LoVo (cell line): Measurements from ENCODE around the gene TECPR2.
"Not testable (repeated sequence)": the region's sequence is repeated elsewhere in the genome, so short reads cannot be mapped to it uniquely, and the experiment has no call there.

Source experiments
- DNase-seq: peaks from one replicate; pipeline ENCODE4 v3.0.0-alpha.2; 2016; ENCODE audit warnings: low spot score

TECPR2 gene

GRCh38 chr14:102528431-102529170, 165.9 kb downstream of the TECPR2 start:
- DNase-seq: no peak

GRCh38 chr14:102530828-102531478, 168.2 kb downstream of the TECPR2 start:
- no peak for DNase-seq

- DNase-seq: peak; percentile 57
These were observed 169.5 kb downstream of the TECPR2 start for GRCh38 chr14:102532204-102532658.

- no peak for DNase-seq
These were observed 175.3 kb downstream of the TECPR2 start for GRCh38 chr14:102537981-102538601.

GRCh38 chr14:102538602-102539543, 176.1 kb downstream of the TECPR2 start:
- DNase-seq: no peak

GRCh38 chr14:102539544-102540314, 177.0 kb downstream of the TECPR2 start:
- no peak for DNase-seq

GRCh38 chr14:102540315-102541028, 177.7 kb downstream of the TECPR2 start:
- no peak for DNase-seq

GRCh38 chr14:102541029-102541491, 178.3 kb downstream of the TECPR2 start:
- DNase-seq: not testable (repeated sequence)

GRCh38 chr14:102541771-102542170, 179.0 kb downstream of the TECPR2 start:
- no peak for DNase-seq

GRCh38 chr14:102544046-102544746, 181.5 kb downstream of the TECPR2 start:
- no peak for DNase-seq

GRCh38 chr14:102544747-102545460, 182.2 kb downstream of the TECPR2 start:
- DNase-seq: peak; percentile 39

- no peak for DNase-seq
These were observed 182.9 kb downstream of the TECPR2 start for GRCh38 chr14:102545461-102546265.

- DNase-seq: no peak
These were observed 186.0 kb downstream of the TECPR2 start for GRCh38 chr14:102548616-102549240.

GRCh38 chr14:102550927-102551401, 188.2 kb downstream of the TECPR2 start:
- not testable (repeated sequence) for DNase-seq
